CD4-positive, alpha-beta T cell treated with Interleukin-12 subunit alpha and Interleukin-12 subunit beta, for 1 hour (primary cell): ENCODE results near the gene TAS1R3.
"Not testable (repeated sequence)": the region's sequence is repeated elsewhere in the genome, so short reads cannot be mapped to it uniquely, and the experiment has no call there.

Source experiments
- DNase-seq: peaks from one replicate; pipeline ENCODE4 v3.0.0-alpha.2; 2020

Gene TAS1R3

DNA sequence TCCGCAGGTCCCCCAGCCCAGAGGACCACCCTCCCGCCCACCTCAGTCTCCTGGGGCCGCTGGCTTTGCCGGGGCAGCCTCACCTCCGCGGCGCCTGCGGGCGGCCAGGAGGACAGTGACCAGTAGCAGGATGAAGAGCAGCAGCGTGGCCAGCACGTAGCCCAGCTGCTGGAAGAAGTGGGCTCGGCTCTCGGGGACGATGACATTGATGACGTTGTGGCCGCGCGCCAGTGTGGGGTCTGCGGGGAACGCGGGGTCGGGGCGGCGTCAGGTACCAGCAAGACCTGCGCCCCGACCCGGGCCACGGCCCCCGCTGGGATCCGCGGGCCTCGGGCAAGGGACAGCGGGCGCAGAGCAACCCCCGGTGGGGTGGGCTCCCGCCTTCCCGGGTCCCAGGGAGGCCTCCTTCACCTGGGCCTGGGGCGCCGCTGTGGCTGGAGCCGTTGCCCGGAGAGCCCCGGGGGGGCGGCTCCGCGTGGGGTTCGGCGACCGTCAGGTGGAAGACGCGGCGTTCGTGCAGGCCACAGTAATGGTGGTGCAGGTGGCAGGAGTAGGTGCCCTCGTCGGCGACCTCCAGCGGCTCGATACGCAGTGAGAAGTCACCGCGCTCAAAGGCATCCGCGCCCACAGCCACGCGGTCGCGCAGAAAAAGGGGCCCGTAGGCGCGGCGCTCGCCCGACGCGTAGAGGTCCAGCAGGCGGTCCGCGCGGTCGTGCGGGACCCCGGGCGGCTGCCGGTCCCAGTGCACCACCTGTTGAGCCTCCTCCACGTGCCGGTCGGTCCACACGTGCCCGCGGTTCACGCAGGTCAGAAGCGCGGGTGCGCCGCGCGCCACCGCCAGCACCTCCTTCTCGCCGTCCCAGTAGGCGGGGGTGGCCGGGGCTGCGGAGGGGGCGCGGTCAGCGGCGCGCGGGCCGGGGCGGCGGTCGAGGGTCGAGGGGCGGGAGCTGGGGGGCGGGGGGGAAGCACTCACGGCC is 23.5 kb downstream of the TAS1R3 start:
- DNase-seq = peak; percentile 37

DNA sequence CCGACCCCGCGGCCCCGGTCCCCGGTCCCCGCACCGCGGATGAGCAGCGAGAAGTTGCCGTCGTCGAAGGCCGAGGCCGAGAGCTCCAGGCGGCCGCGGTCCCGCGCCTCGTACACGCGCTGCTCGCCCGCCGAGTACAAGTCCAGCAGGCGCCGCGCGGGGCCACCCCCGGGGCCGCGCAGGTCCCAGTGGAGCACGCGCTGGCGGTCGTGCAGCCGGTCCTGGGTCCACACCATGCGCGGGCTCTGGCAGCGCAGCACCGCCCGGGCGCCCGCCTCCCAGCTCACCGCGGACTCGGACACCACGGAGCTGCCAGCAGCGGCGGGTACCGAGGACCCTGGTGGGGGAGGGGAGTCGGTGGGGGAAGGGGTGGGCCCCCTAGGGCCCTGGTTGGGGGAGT is 24.3 kb downstream of the TAS1R3 start:
- DNase-seq = no peak

DNA sequence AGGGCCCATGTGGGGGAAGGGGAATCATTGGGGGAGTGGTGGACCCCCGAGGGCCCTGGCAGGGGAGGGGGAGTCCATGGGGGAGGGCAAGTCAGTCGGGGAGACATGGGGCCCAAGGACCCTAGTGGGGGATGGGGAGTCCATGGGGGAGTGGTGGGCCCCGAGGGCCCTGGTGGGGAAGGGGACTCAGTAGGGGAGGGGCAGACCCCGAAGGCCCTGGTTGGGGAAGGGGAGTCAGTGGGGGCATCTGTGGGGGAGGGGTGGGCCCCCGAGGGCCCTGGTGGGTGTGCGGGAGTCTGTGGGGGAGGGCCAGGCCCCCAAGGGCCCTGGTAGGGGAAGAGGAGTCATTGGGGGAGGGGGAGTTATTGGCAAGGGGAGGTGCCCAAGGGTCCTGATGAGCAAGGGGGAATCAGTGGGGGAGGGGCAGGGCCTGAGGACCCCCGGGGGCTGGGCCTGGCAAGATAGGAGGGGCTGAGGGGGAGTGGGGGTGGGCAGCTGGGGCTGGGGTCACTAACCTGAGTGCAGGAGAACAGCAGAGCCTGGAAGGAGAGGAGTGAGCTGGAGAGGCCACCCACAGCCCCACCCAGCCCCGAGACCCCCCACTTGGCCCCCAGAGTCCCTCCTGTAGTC is 25.2 kb downstream of the TAS1R3 start:
- no peak for DNase-seq

DNA sequence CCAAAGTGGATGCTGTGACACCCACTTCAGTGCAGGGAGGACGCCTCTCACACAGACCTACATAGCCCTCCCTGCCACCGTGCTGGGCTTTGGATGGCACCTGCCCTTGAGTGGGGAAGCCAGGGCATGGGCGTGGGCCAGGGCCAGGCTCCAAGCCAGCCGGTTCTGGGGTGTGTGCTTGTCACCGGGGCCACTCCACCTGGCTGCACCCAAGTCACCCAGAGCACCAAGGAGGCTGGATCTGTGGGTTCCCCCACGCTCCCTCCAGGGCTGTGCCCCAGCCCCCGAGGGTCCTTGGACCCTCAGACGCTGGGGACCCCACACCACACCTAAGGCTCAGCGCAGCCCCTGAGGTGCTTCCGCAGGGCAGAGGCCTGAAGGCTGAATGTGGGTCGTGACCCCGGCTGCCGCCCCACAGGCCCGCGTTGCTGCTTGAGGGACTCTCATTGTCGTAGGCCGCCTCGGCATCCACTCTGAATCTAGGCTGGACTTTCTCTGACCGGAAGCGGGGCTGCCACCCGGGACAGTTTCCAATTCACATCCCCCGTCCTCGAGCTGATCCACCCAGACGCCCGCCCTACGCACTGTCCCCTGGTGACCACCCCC is 25.8 kb downstream of the TAS1R3 start:
- DNase-seq = no peak

DNA sequence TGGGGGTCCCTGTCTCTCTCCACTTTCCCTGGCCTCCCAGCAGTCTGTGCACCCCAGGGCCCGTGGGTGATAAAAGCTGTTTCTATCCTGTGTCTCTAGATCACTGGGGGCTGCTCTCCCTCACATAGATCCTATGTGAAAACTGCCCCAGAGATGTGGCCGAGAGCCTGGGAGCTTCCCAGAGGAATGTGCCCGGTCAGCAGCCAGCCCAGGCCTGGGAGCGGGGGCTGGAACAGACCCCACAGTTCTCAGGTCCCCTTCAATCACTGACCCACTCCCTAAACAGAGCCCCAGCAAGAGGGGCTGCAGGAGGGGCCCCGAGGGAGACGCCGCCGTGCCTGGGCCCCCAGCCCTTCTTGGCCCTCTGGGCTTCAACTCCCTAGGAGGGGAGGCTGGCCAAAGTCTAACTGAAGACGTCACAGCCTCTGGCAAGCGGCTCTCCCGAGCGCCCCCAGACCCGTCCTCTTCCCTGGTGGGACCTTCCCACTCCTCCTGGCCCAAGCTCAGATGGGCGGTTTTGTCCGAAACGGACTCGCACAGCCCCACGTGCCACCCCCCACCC is 26.9 kb downstream of the TAS1R3 start:
- DNase-seq = no peak

DNA sequence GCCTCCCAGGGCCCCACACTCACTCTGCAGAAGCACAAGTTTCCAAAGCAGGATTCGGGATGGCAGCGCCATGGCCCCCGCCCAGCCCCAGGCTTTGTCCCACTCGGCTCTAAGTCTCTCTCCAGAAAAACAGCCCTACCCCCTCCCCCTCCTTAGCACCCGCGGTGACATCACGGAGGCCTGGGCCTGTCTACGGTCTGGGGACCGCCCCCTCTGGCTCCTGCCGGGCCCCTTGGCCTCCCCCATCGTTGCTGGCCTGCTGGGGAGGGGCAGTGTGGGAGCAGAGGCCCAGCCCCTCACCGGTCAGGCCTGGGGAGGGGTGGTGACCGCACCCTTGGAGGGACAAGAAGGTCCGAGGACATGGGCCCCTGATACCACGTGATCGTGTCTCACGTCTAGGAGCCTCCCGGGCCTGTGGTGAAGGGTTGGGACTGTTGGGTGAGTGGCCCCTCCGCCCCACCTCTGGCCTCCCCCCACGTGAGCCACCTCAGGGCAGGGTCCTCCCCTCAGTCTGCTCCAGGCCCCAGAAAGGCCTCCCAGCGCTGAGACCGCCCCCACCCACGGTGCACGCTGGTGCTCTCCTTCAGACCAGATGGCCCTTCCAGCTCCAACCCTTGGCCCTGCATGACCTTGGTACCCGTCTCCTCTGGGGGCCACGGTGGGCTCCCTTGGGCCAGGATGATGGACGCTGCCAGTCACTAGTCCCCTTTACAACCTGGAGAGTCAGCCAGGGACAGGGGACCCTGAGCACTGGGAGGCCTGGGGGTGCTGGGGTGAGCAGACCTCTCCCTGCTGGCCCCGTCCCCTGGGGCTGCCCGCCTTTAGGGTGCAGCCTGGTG is 27.6 kb downstream of the TAS1R3 start, which contains the start of gene MXRA8:
Gene MXRA8 (minus strand): TSS at position 123 of the 839 bp plus-strand sequence. CDS start 51 bp downstream, at position 72.
- DNase-seq = no peak

DNA sequence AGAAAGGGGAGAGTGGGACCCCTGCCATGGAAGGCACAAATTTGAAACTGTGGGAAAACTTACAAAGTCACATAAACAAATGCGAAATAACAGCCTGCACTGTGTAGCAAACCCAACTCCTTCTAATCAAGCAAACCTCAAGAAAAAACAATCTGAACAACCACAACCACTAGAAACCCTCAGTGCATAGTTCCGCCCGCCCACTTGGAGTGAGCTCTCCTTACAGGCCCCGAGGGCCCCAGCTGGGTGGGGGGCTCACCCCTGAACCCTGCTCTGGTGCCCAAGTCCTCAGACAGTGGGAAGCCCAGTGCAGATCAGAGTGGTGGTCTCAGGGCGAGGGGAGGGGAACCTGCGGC is 28.2 kb downstream of the TAS1R3 start:
- no peak for DNase-seq

DNA sequence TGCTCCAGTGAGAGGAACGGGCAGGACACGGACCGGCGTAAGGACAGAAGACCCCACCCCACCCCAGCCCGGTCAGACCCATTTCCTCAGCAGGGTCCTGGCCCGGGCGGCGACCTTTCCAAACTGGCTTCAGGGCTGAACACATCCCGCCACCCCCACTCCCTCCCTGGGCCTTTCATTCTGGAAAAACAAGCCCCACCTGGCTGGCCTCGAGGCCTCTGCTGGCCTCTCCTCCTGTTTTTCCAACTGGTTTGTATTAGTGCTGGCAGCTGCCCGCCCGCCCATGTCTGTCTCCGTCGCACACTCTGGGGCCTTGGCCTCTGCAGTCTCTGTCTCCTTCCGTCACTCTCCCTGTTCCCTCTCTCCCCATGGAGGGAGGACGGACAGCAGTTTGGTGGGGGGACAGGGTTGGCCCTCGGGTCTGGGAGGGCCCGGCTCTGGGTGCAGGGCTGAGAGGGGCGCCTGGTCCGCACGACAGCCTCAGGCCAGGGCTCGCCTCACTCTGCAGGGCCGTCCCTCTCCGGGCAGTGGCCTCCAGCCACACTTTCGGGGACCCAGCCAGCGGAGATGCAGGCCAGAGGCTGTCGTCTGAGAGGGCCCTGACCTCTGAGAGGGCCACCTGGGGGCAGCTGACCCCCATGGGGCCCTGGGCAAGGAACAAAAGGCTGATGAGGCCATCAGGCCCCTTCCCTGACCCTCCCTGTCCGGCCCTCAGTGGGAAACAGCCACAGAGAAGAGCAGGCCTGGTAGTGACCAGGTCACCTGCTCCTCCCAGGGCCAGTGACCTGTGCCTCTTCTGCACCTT is 28.8 kb downstream of the TAS1R3 start:
- DNase-seq = no peak

DNA sequence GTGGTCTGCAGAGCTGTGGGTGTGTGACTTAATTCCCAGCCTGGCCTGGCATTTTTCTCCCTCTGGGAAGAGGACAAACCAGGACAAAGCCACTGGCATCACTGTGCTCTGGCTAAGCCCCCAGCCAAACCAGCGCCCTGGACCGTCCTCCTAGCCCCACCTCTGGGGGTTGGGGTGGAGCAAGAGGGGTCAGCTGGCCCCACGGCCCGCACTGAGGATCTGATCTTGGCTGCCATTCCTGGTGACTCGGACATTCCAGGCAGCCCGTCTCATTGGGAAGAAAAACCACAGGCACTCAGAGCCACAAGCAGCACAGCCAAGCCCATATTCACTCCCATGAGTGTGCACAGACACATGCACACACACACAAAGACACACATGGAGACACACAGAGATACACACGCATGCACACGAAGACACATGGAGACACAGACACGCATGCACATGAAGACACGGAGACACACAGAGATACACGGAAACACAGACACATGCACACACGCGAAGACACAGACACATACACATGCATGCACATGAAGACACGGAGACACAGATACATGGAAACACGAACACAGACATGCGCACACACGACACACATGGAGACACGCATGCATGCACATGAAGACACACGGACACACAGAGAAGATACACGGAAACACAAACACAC is 29.6 kb downstream of the TAS1R3 start:
- no peak for DNase-seq

DNA sequence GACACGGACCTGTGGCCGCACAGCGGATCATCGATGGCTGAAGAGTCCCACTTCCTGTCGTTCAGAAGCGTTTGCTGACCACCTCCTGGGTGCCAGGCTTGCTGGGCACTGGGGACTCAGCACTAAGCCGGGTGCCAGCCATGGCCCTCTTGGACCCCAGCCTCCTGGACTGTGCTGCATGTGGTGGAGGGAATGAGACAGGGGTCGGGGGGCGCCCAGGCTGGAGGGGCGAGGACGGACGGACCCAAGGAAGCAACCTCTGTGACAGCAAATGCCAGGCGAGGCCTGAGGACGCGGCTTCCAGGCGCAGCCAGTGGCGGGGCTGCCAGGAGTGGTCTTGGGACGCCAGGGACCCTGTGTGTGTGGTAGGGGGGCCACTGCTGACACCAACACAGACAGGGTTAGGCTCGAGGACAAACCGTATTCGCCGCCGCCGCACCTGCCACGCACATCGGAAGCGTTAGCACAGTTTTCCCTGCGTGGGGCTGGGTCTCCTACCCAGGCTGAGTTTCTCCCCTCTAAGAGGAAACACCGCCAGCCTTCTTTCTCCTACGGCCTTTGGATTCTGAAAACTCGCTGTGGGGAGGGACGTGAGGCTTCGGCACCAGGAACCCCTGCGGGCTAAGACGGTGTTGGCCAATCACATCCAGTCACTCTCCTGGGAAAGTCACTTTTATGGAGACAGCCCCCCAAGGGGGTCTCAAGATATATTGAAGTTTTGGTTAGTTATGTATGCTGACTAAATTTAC is 30.3 kb downstream of the TAS1R3 start:
- no peak for DNase-seq

DNA sequence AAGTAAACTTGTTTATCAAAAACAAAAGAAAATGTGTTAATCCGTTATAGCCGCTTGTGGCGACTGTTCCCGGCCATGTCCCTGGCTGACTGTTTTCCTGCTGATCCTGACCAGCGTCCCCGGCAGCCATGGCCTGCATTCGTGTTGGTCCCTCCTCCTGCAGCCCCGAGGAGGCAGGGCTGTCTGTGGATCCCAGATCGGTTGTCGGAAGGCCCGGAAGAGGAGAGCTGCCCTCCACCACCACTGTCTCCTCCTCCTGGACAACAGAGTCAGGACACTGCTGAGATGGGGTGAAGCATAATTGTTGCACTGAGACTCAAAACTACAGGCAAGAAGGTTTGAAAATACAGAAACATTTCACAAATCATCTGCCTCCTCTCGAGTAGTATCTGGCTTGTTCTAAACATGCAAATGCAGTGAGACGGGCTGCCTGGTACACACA is 30.9 kb downstream of the TAS1R3 start:
- no peak for DNase-seq

DNA sequence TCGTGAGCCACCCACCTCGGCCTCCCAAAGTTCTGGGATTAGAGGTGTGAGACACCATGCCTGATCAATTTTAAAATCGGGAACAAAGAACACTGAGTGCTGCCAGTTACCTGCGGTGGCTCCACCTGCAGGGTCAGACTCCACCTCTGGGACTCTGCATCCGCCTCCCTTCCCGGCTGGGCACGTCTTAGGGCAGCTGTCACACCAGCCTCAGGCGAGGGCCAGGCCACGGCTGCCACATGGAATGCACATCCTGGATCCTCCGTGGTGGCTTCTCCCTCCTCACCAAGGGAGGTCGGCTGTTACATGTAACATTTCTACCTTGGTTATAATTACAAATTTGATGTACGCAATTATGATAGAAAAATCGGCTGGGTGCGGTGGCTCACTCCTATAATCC is 33.2 kb downstream of the TAS1R3 start:
- DNase-seq = no peak

DNA sequence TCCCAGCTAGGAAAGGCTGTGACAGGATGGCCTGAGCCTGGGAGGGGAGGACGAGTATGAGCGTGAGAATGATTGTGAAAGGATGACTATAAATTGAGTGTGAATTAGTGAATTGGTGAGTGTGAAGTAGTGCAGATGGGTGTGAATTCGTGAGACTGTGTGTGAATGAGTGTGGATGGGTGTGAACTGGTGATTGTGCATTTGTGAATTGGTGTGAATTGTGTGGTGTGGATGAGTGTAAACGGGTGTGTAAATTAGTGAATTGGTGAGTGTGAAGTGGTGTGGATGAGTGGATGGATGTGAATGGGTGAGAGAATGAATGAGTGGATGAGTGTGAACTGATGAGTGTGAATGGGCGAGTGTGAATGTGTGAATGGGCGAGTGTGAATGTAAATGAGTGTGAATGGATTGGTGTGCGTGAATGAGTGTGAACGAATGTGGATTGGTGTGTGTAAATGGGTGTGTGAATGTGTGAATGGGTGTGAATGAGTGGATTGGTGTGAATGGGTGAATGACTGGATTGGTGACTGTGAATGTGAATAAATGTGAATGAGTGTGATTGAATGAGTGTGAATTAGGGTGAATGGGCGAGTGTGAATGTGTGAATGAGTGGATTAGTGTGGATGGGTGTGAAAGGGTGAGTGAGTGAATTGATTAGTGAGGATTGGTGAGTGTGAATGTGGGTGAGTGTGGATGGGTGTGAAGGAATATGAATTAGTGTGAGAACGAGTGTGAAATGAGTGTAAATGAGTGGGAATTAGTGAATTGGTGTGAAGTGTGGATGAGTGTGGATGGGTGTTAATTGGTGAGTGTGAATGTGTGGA is 35.0 kb downstream of the TAS1R3 start:
- no peak for DNase-seq

DNA sequence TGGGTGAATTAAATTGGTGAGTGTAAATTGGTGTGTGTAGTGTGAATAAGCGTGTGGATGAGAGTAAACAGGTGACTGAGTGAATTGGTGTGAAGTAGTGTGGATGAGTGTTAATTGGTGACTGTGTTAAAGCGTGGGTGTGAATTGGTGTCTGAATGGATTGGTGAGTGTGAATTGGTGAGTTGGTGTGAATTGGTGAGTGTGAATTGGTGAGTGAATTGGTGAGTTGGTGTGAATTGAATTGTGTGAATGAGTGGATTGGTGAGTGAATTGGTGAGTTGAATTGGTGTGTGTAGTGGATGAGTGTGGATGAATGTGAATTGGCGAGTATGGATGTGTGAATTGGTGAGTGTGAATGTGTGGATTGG is 35.6 kb downstream of the TAS1R3 start:
- no peak for DNase-seq

DNA sequence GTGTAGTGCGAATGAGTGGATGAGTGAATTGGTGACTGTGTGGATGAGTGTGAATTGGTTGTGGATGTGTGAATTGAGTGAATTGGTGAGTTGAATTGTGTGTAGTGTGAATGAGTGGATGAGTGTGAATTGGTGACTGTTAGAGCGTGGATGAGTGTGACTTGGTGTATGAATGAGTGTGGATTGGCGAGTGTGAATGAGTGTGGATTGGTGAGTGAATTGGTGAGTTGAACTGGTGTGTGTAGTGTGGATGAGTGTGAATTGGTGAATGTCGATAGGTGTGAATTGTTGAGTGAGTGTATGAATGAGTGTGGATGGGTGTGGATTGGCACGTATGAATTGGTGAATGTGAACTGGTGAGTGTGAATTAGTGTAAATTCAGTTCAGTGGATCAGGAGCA is 36.2 kb downstream of the TAS1R3 start:
- DNase-seq = no peak

DNA sequence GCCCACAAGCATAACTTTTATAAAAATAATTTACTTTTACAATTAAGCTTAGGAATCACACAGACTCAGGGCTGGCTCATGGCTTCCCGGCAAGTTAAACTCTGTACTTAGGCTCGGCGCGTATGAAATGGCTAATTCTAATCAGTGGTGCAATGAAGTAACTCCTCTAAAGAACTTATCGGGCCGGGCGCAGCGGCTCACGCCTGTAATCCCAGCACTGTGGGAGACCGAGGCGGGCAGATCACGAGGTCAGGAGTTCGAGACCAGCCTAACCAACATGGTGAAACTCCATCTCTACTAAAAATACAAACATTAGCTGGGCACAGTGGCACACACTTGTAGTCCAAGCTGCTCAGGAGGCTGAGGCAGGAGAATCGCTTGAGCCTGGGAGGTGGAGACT is 39.0 kb downstream of the TAS1R3 start:
- not testable (repeated sequence) for DNase-seq

DNA sequence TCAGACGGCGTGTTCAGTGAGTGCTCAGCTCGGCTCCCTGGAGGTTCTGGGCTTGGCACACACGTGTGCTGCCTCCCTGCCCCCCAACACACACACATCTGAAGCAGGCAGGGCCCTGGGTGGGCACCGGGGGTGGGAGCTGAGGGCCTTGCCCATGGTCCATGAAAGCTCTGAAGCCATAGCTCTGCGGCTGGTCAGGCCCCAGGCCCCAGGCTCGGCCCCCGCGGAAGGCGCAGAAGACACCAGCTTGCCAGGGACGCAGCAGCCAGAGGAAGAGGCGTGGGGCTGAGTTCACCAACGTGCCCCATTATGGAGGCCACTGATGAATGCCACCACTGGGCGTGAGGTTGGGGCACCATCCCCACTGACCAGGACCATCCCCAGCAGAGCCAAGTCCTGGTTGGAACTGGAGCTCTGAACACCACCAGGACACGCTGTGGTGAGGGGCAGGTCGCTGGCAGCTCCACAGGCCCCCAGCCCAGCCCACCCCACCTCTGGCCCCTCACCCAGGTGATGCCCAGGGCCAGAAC is 39.8 kb downstream of the TAS1R3 start:
- no peak for DNase-seq

DNA sequence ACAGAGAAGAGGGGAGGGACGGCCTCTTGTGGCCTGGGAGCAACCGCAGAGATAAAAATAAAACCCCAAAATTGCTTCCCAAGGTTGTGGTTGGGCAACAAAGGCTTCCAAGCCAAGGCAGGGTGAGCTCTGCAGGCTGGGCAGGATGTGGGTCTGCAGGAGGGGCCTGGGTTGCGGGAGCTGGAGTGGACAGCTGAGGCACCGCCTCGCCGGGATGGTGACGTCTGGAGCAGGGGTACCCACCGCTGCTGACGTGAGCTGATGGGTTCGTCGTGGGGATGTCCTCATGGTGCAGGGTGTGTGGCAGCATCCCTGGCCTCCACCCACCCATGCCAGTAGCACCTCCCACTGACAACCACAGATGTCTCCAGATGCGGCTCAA is 40.3 kb downstream of the TAS1R3 start:
- peak; percentile 86 for DNase-seq
